Coronary artery (tissue), 2 donors: ENCODE data around the gene TBC1D12.
"Not testable (repeated sequence)": the region's sequence is repeated elsewhere in the genome, so short reads cannot be mapped to it uniquely, and the experiment has no call there.

ENCODE experiments used
- DNase-seq: peaks from one replicate; pipeline ENCODE4 v3.0.0-alpha.2; 2017; ENCODE audit warnings: low spot score
- H3K27ac ChIP-seq, 2 donors: fragments of 200-600 bp; sonication (generic); one replicate each; pipeline ENCODE4 v1.5.1; 2016 to 2019
- H3K4me3 ChIP-seq: fragments of 200-600 bp; sonication (generic); 2 replicates; pipeline ENCODE4 v1.5.1; 2016; ENCODE audit warnings: mild to moderate bottlenecking, moderate library complexity
- TF ChIP-seq, protein P1 (sequence below): fragments of 200-600 bp; sonication (generic); IDR thresholded peaks from one replicate; pipeline ENCODE4 v1.5.1; 2019; ENCODE audit warnings: antibody characterized with exemption

The TBC1D12 gene

GRCh38 chr10:94533027-94533426, 130.7 kb downstream of the TBC1D12 start:
- Histone ChIP-seq H3K27ac (no peak overlapping the region), H3K4me3 (no peak overlapping the region)
- no peak for DNase-seq
- TF ChIP-seq, protein P1, sequence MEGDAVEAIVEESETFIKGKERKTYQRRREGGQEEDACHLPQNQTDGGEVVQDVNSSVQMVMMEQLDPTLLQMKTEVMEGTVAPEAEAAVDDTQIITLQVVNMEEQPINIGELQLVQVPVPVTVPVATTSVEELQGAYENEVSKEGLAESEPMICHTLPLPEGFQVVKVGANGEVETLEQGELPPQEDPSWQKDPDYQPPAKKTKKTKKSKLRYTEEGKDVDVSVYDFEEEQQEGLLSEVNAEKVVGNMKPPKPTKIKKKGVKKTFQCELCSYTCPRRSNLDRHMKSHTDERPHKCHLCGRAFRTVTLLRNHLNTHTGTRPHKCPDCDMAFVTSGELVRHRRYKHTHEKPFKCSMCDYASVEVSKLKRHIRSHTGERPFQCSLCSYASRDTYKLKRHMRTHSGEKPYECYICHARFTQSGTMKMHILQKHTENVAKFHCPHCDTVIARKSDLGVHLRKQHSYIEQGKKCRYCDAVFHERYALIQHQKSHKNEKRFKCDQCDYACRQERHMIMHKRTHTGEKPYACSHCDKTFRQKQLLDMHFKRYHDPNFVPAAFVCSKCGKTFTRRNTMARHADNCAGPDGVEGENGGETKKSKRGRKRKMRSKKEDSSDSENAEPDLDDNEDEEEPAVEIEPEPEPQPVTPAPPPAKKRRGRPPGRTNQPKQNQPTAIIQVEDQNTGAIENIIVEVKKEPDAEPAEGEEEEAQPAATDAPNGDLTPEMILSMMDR = no peak

DNA sequence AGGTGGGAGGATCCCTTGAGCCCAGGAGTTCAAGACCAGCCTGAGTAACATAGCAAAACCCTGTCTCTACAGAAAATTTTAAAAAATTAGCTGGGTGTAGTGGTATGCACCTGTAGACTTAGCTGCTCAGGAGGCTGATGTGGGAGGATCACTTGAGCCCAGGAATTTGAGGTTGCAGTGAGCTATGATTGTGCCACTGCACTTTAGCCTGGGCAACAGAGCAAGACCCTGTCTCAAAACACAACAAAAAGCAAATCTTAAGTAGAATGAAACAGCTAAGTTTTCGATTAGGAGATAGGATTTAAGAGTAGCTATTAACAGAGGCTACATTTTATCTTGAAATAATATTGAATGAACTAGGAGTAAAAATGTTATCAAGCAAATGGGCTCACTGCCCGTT, 139.9 kb downstream of the TBC1D12 start:
- not testable (repeated sequence) for H3K4me3 ChIP-seq, DNase-seq, H3K27ac ChIP-seq

DNA sequence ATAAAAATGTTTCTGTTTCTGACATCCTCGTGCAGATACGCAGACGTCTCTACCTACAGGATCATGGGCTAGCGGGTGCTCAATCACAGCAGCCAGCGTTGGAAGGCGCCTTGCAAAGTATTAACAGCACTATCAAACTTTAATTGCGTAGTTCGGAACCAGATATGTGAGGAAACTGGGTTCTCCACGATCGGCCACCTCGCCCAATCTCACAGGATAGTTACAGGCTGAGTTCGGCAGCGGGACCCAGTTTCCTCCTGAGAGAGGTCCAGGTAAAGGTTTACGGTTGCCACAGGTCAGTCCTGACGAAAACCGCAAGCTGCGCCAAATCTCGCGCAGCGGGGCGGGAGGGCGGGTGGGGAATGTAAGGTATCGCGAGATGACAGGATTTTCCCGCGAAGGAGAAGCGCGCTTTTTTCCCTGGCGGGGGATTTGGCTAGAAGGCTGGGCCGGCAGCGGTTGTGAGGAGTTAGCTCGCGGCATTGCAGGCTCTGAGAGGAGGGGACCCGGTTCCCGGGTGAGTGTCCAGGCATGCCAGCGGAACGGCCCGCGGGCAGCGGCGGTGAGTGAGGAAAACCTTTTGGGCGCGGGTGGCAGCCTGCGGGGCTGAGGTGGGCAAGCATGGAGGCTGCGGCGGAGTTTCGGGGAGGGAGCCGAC, 143.2 kb downstream of the TBC1D12 start, which contains the start of gene HELLS:
HELLS (plus strand) TSS at position 398 of the 658 bp plus-strand sequence; CDS start at position 532, 134 bp downstream.
- TF ChIP-seq, protein P1 = no peak
- Histone ChIP-seq H3K4me3 (peak within 1 kb of the TSS; percentile 71), H3K27ac (peak within 1 kb of the TSS; percentile 22 to 62)
- DNase-seq = peak; percentile 86

DNA sequence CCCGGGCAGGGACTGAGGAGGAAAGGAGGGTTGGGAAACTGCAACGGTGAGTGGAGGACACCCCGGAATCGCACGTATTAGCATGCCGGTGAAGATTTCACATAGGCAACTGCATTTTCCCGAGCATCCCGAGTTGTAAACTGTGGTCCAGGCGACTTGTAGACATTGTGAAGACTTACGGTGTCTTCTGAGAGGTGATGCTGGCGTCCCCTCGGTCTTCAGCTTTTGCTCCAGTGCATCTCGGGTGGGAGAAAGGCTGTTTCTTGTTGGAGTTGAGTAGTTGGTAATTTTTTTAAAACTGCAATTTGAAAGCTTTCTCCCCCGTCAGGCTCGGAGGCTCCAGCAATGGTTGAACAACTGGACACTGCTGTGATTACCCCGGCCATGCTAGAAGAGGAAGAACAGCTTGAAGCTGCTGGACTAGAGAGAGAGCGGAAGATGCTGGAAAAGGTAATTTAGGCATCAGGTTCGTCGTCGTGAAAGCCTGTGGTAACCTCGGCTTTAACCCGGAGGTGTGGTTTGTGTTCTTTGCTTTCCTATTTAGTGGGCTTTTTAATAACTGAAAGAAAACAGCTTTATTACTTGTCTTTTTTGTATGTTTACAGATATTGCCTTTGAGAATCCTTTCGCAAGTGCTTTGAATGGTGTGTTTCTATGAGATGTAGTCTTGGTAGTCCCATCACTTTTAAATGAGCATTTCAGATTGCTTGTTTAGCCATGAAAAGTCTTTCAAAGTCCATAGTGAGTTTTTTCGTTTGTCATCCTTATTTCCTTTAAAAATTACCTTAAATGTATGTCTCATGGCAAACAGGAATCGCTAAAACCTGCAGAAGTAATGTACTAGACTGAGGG, 143.9 kb downstream of the TBC1D12 start:
- TF ChIP-seq, protein P1 = no peak
- peak overlapping the region; percentile 71 for H3K4me3 ChIP-seq
- no peak for DNase-seq
- peak overlapping the region; percentile 22 to 62 for H3K27ac ChIP-seq

DNA sequence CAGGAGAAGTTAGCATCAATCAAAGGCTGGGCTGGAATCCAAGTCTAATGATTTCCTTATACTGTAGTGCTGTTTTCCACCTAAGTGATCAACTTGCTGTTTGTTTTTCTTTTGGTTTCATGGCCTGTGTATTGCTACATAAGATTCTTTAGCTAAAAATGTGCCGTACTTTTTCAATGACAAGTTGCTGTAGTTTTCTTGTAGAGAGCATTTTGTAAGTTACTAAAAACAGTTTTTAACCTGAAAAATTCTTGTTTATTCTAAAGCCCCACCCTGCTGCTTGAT, 144.5 kb downstream of the TBC1D12 start:
- TF ChIP-seq, protein P1 = no peak
- DNase-seq = no peak
- Histone ChIP-seq H3K4me3 (no peak overlapping the region), H3K27ac (no peak overlapping the region)

GRCh38 chr10:94549221-94549620, 146.9 kb downstream of the TBC1D12 start:
- TF ChIP-seq, protein P1 = no peak
- H3K27ac ChIP-seq = no peak overlapping the region
- no peak for DNase-seq
- H3K4me3 ChIP-seq = no peak overlapping the region

GRCh38 chr10:94567714-94568307, 165.5 kb downstream of the TBC1D12 start:
- not testable (repeated sequence) for H3K27ac ChIP-seq, H3K4me3 ChIP-seq, DNase-seq

GRCh38 chr10:94571081-94571480, 168.7 kb downstream of the TBC1D12 start:
- TF ChIP-seq, protein P1 = no peak
- Histone ChIP-seq H3K27ac (no peak overlapping the region), H3K4me3 (no peak overlapping the region)
- DNase-seq = no peak
